H1 (cell line): ENCODE data around the gene TSPAN9. TPM values are rescaled to one million over a fixed set of nuclear protein-coding genes. Genes with fewer than 3 reads are reported as not detected.
A peak's percentile ranks its signal among the peaks of the same experiment; 100 is the strongest.

ENCODE experiments used
- CTCF ChIA-PET: fragments of 300-600 bp; sonication (Branson Sonifier 250); formaldehyde crosslinking; loops from one replicate; lab custom pipeline; 2021; ENCODE audit not compliant: partially characterized antibody; lab: Charles Lee
- POLR2A ChIA-PET: fragments of 300-600 bp; sonication (Branson Sonifier 250); formaldehyde crosslinking; loops from one replicate; lab custom pipeline; 2021; ENCODE audit warnings: inconsistent platforms; ENCODE audit not compliant: partially characterized antibody; lab: Charles Lee
- DNase-seq, 2 experiments: peaks; one replicate each; pipeline versions ENCODE4 v3.0.0 to v3.0.0-alpha.2; 2010 to 2022; ENCODE audit warnings: low spot score in 2 of 2, low read depth in 1 of 2, mixed read lengths in 1 of 2
- FAIRE-seq: peaks from 2 replicates; lab custom pipeline; 2011; peaks lifted over from hg19 to GRCh38; lab: Jason Lieb, UNC
- H2AFZ ChIP-seq: 2 replicates; pipeline ENCODE4 v1.8.1; 2012; ENCODE audit warnings: low read length, inconsistent platforms
- H2AK5ac ChIP-seq: 2 replicates; pipeline ENCODE4 v1.6.1; 2013; ENCODE audit warnings: low read depth, low read length
- H2BK120ac ChIP-seq: replicated peaks from 2 replicates; pipeline ENCODE3; 2013; ENCODE audit warnings: low read depth, low read length, inconsistent platforms
- H2BK12ac ChIP-seq: 2 replicates; pipeline ENCODE4 v1.6.1; 2013; ENCODE audit warnings: low read depth, low read length
- H2BK15ac ChIP-seq: 2 replicates; pipeline ENCODE4 v1.6.1; 2013; ENCODE audit warnings: low read length
- H2BK20ac ChIP-seq: 2 replicates; pipeline ENCODE4 v1.6.1; 2013; ENCODE audit warnings: low read length
- H2BK5ac ChIP-seq: 2 replicates; pipeline ENCODE4 v1.6.1; 2013; ENCODE audit warnings: low read depth, low read length
- H3K14ac ChIP-seq: 2 replicates; pipeline ENCODE4 v1.6.1; 2013; ENCODE audit warnings: inconsistent platforms; ENCODE audit not compliant: insufficient read length
- H3K18ac ChIP-seq: 2 replicates; pipeline ENCODE4 v1.6.1; 2013; ENCODE audit warnings: low read length; ENCODE audit errors: extremely low read depth
- H3K23ac ChIP-seq: 2 replicates; pipeline ENCODE4 v1.6.1; 2013; ENCODE audit warnings: inconsistent platforms; ENCODE audit not compliant: insufficient read length
- H3K23me2 ChIP-seq: 2 replicates; pipeline ENCODE4 v1.6.1; 2013; ENCODE audit warnings: low read depth, low read length
- H3K27ac ChIP-seq: 2 replicates; pipeline ENCODE4 v1.6.1; 2011; ENCODE audit warnings: low read depth, low read length, inconsistent platforms
- H3K27me3 ChIP-seq, 4 experiments: replicated peaks in 1 of 4; 1 replicate in 1 of 4; 2 replicates in 3 of 4; pipeline versions ENCODE4 v1.6.1 to v1.8.1; 2011 to 2013; ENCODE audit warnings: low read length in 3 of 4, mild to moderate bottlenecking in 3 of 4, inconsistent platforms in 2 of 4, mixed read lengths in 2 of 4, moderate library complexity in 1 of 4; ENCODE audit not compliant: control insufficient read depth in 3 of 4, insufficient read depth in 3 of 4; ENCODE audit errors: extremely low read depth in 1 of 4
- H3K36me3 ChIP-seq, 4 experiments: 2 replicates each; pipeline versions ENCODE4 v1.6.1 to v1.8.1; 2011 to 2013; ENCODE audit warnings: mild to moderate bottlenecking in 4 of 4, low read length in 3 of 4, moderate library complexity in 2 of 4, control low read depth in 1 of 4, inconsistent platforms in 1 of 4; ENCODE audit not compliant: insufficient read depth in 4 of 4, control insufficient read depth in 2 of 4
- H3K4ac ChIP-seq: replicated peaks from 2 replicates; pipeline ENCODE3; 2013; ENCODE audit warnings: low read length, low read depth, mixed read lengths, inconsistent platforms; ENCODE audit not compliant: insufficient read length
- H3K4me1 ChIP-seq, 4 experiments: replicated peaks in 1 of 4; 1 replicate in 1 of 4; 2 replicates in 3 of 4; pipeline versions ENCODE4 v1.6.1 to v1.8.1; 2011 to 2013; ENCODE audit warnings: low read length in 3 of 4, inconsistent platforms in 2 of 4, mixed read lengths in 1 of 4; ENCODE audit not compliant: insufficient read depth in 4 of 4, control insufficient read depth in 3 of 4
- H3K4me2 ChIP-seq, 2 experiments: 2 replicates each; pipeline versions ENCODE4 v1.6.1 to v1.8.1; 2011 to 2013; ENCODE audit warnings: low read depth in 2 of 2, low read length in 2 of 2, control low read depth in 1 of 2, inconsistent platforms in 1 of 2, mild to moderate bottlenecking in 1 of 2; ENCODE audit not compliant: insufficient read depth in 1 of 2
- H3K4me3 ChIP-seq, 4 experiments: fragments of 200-600, 300-600 bp in 1 of 4; sonication (generic), shearing (Covaris generic), sonication (Bioruptor Twin) in 1 of 4; 2 replicates each; pipeline versions ENCODE4 v1.5.1 to v1.8.1; 2011 to 2016; ENCODE audit warnings: low read length in 4 of 4, low read depth in 3 of 4, control low read depth in 2 of 4, inconsistent platforms in 2 of 4, mild to moderate bottlenecking in 2 of 4, mixed read lengths in 1 of 4, moderate library complexity in 1 of 4; ENCODE audit not compliant: insufficient read depth in 2 of 4; ENCODE audit errors: extremely low read depth in 1 of 4
- H3K56ac ChIP-seq: replicated peaks from 2 replicates; pipeline ENCODE3; 2013; ENCODE audit warnings: low read depth, mild to moderate bottlenecking, mixed read lengths, low read length, inconsistent platforms; ENCODE audit not compliant: insufficient read length
- H3K79me1 ChIP-seq: 2 replicates; pipeline ENCODE4 v1.6.1; 2013; ENCODE audit warnings: low read depth, low read length, control low read depth
- H3K79me2 ChIP-seq, 2 experiments: 2 replicates each; pipeline versions ENCODE4 v1.6.1 to v1.8.1; 2012 to 2013; ENCODE audit warnings: low read length in 2 of 2, mild to moderate bottlenecking in 2 of 2, inconsistent platforms in 1 of 2; ENCODE audit not compliant: insufficient read depth in 2 of 2, control insufficient read depth in 1 of 2
- H3K9ac ChIP-seq, 4 experiments: replicated peaks in 1 of 4; 1 replicate in 1 of 4; 2 replicates in 3 of 4; pipeline versions ENCODE4 v1.6.1 to v1.8.1; 2011 to 2013; ENCODE audit warnings: low read depth in 3 of 4, low read length in 3 of 4, control low read depth in 2 of 4, mild to moderate bottlenecking in 2 of 4, moderate library complexity in 2 of 4, inconsistent platforms in 1 of 4; ENCODE audit errors: extremely low read depth in 1 of 4
- H3K9me3 ChIP-seq, 2 experiments: 2 replicates each; pipeline versions ENCODE4 v1.6.1 to v1.8.1; 2012 to 2013; ENCODE audit warnings: mild to moderate bottlenecking in 2 of 2, moderate library complexity in 2 of 2, control low read depth in 1 of 2, inconsistent platforms in 1 of 2, low read depth in 1 of 2, low read length in 1 of 2, mixed read lengths in 1 of 2; ENCODE audit not compliant: insufficient read depth in 2 of 2
- H4K20me1 ChIP-seq, 2 experiments: replicated peaks in 1 of 2; 2 replicates each; pipeline versions ENCODE3 to v1.8.1; 2011 to 2013; ENCODE audit warnings: inconsistent platforms in 2 of 2, low read length in 2 of 2, mild to moderate bottlenecking in 1 of 2; ENCODE audit not compliant: insufficient read depth in 2 of 2, control insufficient read depth in 1 of 2
- H4K5ac ChIP-seq: 2 replicates; pipeline ENCODE4 v1.6.1; 2013; ENCODE audit warnings: low read length, low read depth, mixed read lengths, inconsistent platforms; ENCODE audit not compliant: insufficient read length
- H4K8ac ChIP-seq: 2 replicates; pipeline ENCODE4 v1.8.0; 2013; ENCODE audit warnings: mild to moderate bottlenecking, moderate library complexity, low read length, inconsistent platforms; ENCODE audit not compliant: insufficient read depth; ENCODE audit errors: extremely low read depth
- H4K91ac ChIP-seq: replicated peaks from 2 replicates; pipeline ENCODE3; 2013; ENCODE audit warnings: low read length, mixed read lengths, inconsistent platforms; ENCODE audit not compliant: insufficient read length
- ASH2L ChIP-seq: fragments of 200-600, 300-600 bp; sonication (generic); IDR thresholded peaks from one replicate; pipeline ENCODE4 v1.7.1; 2017; ENCODE audit warnings: low read length
- CBX8 ChIP-seq: fragments of 300-800, 300-1000 bp; sonication (generic); IDR thresholded peaks from 2 replicates; pipeline ENCODE4 v1.7.1; 2016; ENCODE audit warnings: low read depth, low read length, borderline replicate concordance
- CREB1 ChIP-seq: IDR thresholded peaks from 2 replicates; pipeline ENCODE4 v1.6.1; 2012; ENCODE audit warnings: inconsistent platforms
- EP300 ChIP-seq, 2 experiments: IDR thresholded peaks; 1 replicate in 1 of 2; 2 replicates in 1 of 2; pipeline ENCODE4 v1.6.1; 2011 to 2012; ENCODE audit warnings: low read depth in 2 of 2, low read length in 2 of 2, mild to moderate bottlenecking in 2 of 2, borderline replicate concordance in 1 of 2, inconsistent platforms in 1 of 2, moderate library complexity in 1 of 2
- EZH2 ChIP-seq: fragments of 200-600 bp; sonication (generic); IDR thresholded peaks from 2 replicates; pipeline ENCODE4 v1.7.1; 2012; ENCODE audit warnings: low read depth, mild to moderate bottlenecking, moderate library complexity, low read length, inconsistent platforms; ENCODE audit not compliant: severe bottlenecking
- JUN ChIP-seq: IDR thresholded peaks from 2 replicates; pipeline ENCODE4 v1.6.1; 2011; ENCODE audit warnings: low read depth, mild to moderate bottlenecking, improper control_type of control experiment, low read length
- KDM4A ChIP-seq: IDR thresholded peaks from one replicate; pipeline ENCODE4 v1.7.1; 2012; ENCODE audit warnings: low read depth, mild to moderate bottlenecking, moderate library complexity, low read length, inconsistent platforms; ENCODE audit not compliant: severe bottlenecking
- POLR2AphosphoS5 ChIP-seq: IDR thresholded peaks from 2 replicates; pipeline ENCODE4 v1.6.1; 2011; ENCODE audit warnings: low read depth, low read length
- POU5F1 ChIP-seq: IDR thresholded peaks from 2 replicates; pipeline ENCODE4 v1.6.1; 2011; ENCODE audit warnings: low read depth, mild to moderate bottlenecking, low read length, moderate library complexity
- RFX5 ChIP-seq: IDR thresholded peaks from 2 replicates; pipeline ENCODE4 v1.6.1; 2011; ENCODE audit warnings: low read depth, low read length, improper control_type of control experiment, borderline replicate concordance
- SIN3A ChIP-seq, 2 experiments: IDR thresholded peaks in 1 of 2; conservative IDR thresholded peaks in 1 of 2; 2 replicates each; pipeline ENCODE4 v1.6.1; 2011 to 2012; ENCODE audit warnings: low read length in 2 of 2, improper control_type of control experiment in 1 of 2, low read depth in 1 of 2, mild to moderate bottlenecking in 1 of 2
- SP2 ChIP-seq: IDR thresholded peaks from 2 replicates; pipeline ENCODE4 v1.6.1; 2012; ENCODE audit warnings: mild to moderate bottlenecking, low read length, inconsistent platforms
- SP4 ChIP-seq: IDR thresholded peaks from 2 replicates; pipeline ENCODE4 v1.6.1; 2012; ENCODE audit warnings: low read length, inconsistent platforms
- SUZ12 ChIP-seq: fragments of 200-600 bp; sonication (generic); IDR thresholded peaks from 2 replicates; pipeline ENCODE4 v1.6.1; 2012; ENCODE audit warnings: mild to moderate bottlenecking, inconsistent platforms, low read length, moderate library complexity, mixed read lengths
- WGBS, 2 experiments: shearing (Covaris generic) in 1 of 2; methylation state at CpG; one replicate each; pipeline versions ENCODE4 v1.1.6 to v1.1.7; 2013 to 2015; ENCODE audit warnings: low lambda C conversion rate in 2 of 2, mixed read lengths in 2 of 2, inconsistent platforms in 1 of 2, low coverage in 1 of 2, missing lambda C conversion rate in 1 of 2; ENCODE audit not compliant: insufficient replicate concordance in 2 of 2, insufficient coverage in 1 of 2, insufficient read length in 1 of 2; ENCODE audit errors: extremely low coverage in 1 of 2, missing lambda C conversion rate in 1 of 2; 5-methylcytosine and 5-hydroxymethylcytosine counted together
- polyA plus RNA-seq, 7 experiments: library from polyadenylated mRNA; depleted of rRNA in 3 of 7; stranded (reverse) in 5 of 7; unstranded in 2 of 7; fragments of >200 nt in 5 of 7; fragments of 200-250 nt in 2 of 7; gene quantifications; 1 replicate in 5 of 7; 2 replicates in 1 of 7; 4 replicates in 1 of 7; pipeline versions ENCODE4 v1.2.1 to v1.2.3, GENCODE V29; 2011 to 2013; ENCODE audit warnings: missing spikeins in 2 of 7, mixed read lengths in 2 of 7
- total RNA-seq: library from RNA; stranded (reverse); fragmentation: NEBNext Ultra II Directional; extraction: Animal tissue kit (Norgen Biotek cat#: 25700); gene quantifications from 2 replicates; pipeline ENCODE4 v1.2.1, GENCODE V29; 2021

TSPAN9 gene
- total and polyA plus RNA-seq, 2 of the 8 experiments (the other 6 are each of a cell fraction or from before 2014, with no cell fraction given) = 11.5 to 29.1 TPM

DNA sequence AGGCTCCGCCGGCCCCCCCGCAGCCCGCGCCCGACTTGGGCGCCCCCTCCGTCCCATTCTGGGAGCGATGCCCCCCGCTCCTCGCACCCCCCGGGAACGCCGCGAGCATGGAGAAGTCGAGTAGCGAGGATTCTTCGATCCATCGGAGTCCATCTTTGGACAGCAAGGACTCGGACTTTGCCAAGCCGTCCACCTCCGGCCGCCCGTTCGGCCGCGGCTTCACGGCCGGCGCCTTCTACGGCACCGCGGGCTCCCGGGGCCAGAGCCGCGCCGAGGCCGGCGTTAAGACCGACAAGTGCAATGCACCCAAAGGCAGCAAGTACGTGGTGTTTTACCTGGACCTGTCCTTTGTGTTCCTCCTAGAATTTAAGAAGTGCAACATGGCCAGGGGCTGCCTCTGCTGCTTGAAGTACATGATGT, 123.6 kb downstream of the TSPAN9 start:
- Histone ChIP-seq H2BK20ac (no peak overlapping the region), H2BK15ac (no peak overlapping the region), H2AFZ (no peak overlapping the region), H3K36me3 (no peaks in the 10 kb centered on the region), H3K23me2 (peaks cover 19% of the 10 kb centered on the region; the same call in 1 of the 2 replicates), H4K20me1 (peaks cover 8 to 15% of the 10 kb centered on the region in 2 experiments), H3K18ac (no peak overlapping the region), H3K4me1 (peaks cover 3 to 14% (median 11%) of the 10 kb centered on the region in 4 experiments), H2AK5ac (no peak overlapping the region), H3K27ac (no peak overlapping the region), H4K5ac (no peak overlapping the region), H3K27me3 (peaks cover 10 to 43% (median 32%) of the 10 kb centered on the region in 4 experiments), H3K79me2 (no peaks in the 10 kb centered on the region), H3K14ac (no peak overlapping the region), H2BK5ac (no peak overlapping the region), H3K9me3 (no peaks in the 10 kb centered on the region), H3K79me1 (peaks cover 2% of the 10 kb centered on the region; the same call in 1 of the 2 replicates), H3K4ac (no peak overlapping the region), H4K91ac (no peak overlapping the region), H2BK120ac (no peak overlapping the region), H3K4me3 (peak overlapping the region; percentile 52 to 69 (median 59)), H4K8ac (no peak overlapping the region), H2BK12ac (0 out of 2 replicates have a peak overlapping the region, but pooled peaks have one; percentile 9), H3K9ac (peak overlapping the region in 1 of 4 experiments; percentile 25; a peak in 2 of 7 replicates), H3K56ac (no peak overlapping the region), H3K23ac (no peak overlapping the region), H3K4me2 (peak overlapping the region; percentile 97 to 99)
- ChIA-PET POLR2A (interaction anchor here (1.2 to 1.4 kb wide), 2 partner anchors 50 to 62 kb away, joined by 3 to 5 read pairs; no protein-coding TSS in a partner anchor), CTCF (interaction anchor here (1.4 to 24.7 kb wide), 8 partner anchors 12 to 77 kb away, joined by 6 to 448 read pairs (median 62); no protein-coding TSS in a partner anchor)
- DNase-seq = no peak
- no peak for FAIRE-seq
- 3% methylated on average over 23 of the region's 41 CpGs; no CpG with 5 or more reads in 1 of the 2 experiments for WGBS, 2 experiments
- TF ChIP-seq POU5F1 = no peak
- no peak for TF ChIP-seq POLR2AphosphoS5
- no peak for TF ChIP-seq JUN
- TF ChIP-seq EZH2 = no peak
- no peak for TF ChIP-seq SP4
- TF ChIP-seq CREB1 = no peak
- no peak for TF ChIP-seq CBX8
- TF ChIP-seq RFX5 = no peak
- TF ChIP-seq KDM4A = peak; percentile 36
- peak; percentile 7 for TF ChIP-seq ASH2L
- no peak for TF ChIP-seq EP300 (IDR thresholded peaks at IDR 0.05; ENCODE audit: borderline replicate concordance in 1 of 2, low read depth in 2 of 2, low read length in 2 of 2)
- no peak for TF ChIP-seq SIN3A (conservative IDR thresholded peaks at IDR 0.05 in 1 of 2, IDR thresholded peaks at IDR 0.05 in 1 of 2; ENCODE audit: low read depth in 1 of 2, low read length in 2 of 2)
- TF ChIP-seq SP2 = no peak
- TF ChIP-seq SUZ12 = peak; percentile 54; the same call in 1 of the 2 replicates
